Esophagus muscularis mucosa (tissue), 4 donors: ENCODE data around the gene MAD2L1BP.

Experiments
- CTCF ChIP-seq, 3 experiments: fragments of 200-600 bp in 2 of 3; fragments of 450-650 bp in 1 of 3; sonication (generic) in 2 of 3; IDR thresholded peaks; one replicate each; pipeline ENCODE4 v1.5.1; 2017 to 2019; ENCODE audit warnings: antibody characterized with exemption in 3 of 3, mild to moderate bottlenecking in 2 of 3, moderate library complexity in 1 of 3
- EP300 ChIP-seq: sonication (generic); formaldehyde crosslinking; IDR thresholded peaks from one replicate; pipeline ENCODE4 v1.6.1; 2017; ENCODE audit warnings: antibody characterized with exemption
- POLR2A ChIP-seq: fragments of 450-650 bp; IDR thresholded peaks from one replicate; pipeline ENCODE4 v1.6.1; 2017; ENCODE audit warnings: antibody characterized with exemption, moderate library complexity, mild to moderate bottlenecking, low read depth
- POLR2AphosphoS5 ChIP-seq, 2 donors: sonication (generic); formaldehyde crosslinking; IDR thresholded peaks; one replicate each; pipeline ENCODE4 v1.6.1; 2017; ENCODE audit warnings: antibody characterized with exemption in 2 of 2

GRCh38 chr6:43678341-43678740 lies 42.7 kb downstream of the MAD2L1BP start:
- TF ChIP-seq EP300 (no peak), CTCF (IDR thresholded peaks at IDR 0.05) (no peak), POLR2A (no peak), POLR2AphosphoS5 (IDR thresholded peaks at IDR 0.05) (no peak)
